Vagina (tissue), 2 donors: ENCODE results near the gene SLC2A1. TPM values are rescaled to one million over a fixed set of nuclear protein-coding genes. Genes with fewer than 3 reads are reported as not detected.
"Not testable (repeated sequence)": the region's sequence is repeated elsewhere in the genome, so short reads cannot be mapped to it uniquely, and the experiment has no call there.

Experiments used
- DNase-seq, 2 donors: peaks; one replicate each; pipeline ENCODE4 v3.0.0-alpha.2; 2017; ENCODE audit errors: extremely low spot score in 2 of 2
- H3K27ac ChIP-seq: fragments of 200-600 bp; sonication (generic); one replicate; pipeline ENCODE4 v1.5.1; 2019
- H3K27me3 ChIP-seq: fragments of 200-600 bp; sonication (generic); one replicate; pipeline ENCODE4 v1.5.1; 2019
- H3K36me3 ChIP-seq, 2 donors: fragments of 200-600 bp; sonication (generic); one replicate each; pipeline ENCODE4 v1.5.1; 2017 to 2019
- H3K4me1 ChIP-seq: fragments of 200-600 bp; sonication (generic); one replicate; pipeline ENCODE4 v1.5.1; 2019
- H3K4me3 ChIP-seq, 2 donors: fragments of 200-600 bp; sonication (generic); 1 replicate in 1 of 2; 2 replicates in 1 of 2; pipeline ENCODE4 v1.5.1; 2016 to 2019
- H3K9me3 ChIP-seq: fragments of 200-600 bp; sonication (generic); one replicate; pipeline ENCODE4 v1.5.1; 2019
- POLR2A ChIP-seq, 2 donors: fragments of 450-650 bp; IDR thresholded peaks; one replicate each; pipeline ENCODE4 v1.6.1; 2017; ENCODE audit warnings: antibody characterized with exemption in 2 of 2, mild to moderate bottlenecking in 2 of 2, moderate library complexity in 2 of 2
- POLR2AphosphoS5 ChIP-seq, 2 donors: sonication (generic); formaldehyde crosslinking; IDR thresholded peaks; one replicate each; pipeline ENCODE4 v1.9.0; 2017; ENCODE audit warnings: antibody characterized with exemption in 2 of 2, mild to moderate bottlenecking in 2 of 2, low read depth in 1 of 2; ENCODE audit not compliant: insufficient read depth in 1 of 2
- intact Hi-C: fragments of 100-400 bp; cut with DNase I; formaldehyde crosslinking; loops from one replicate; pipeline ENCODE4 v1.15.1; 2023
- total RNA-seq: library from RNA; depleted of rRNA; stranded (reverse); fragments of >200 nt; gene quantifications from one replicate; pipeline ENCODE4 v1.2.3, GENCODE V29; 2016
- TF ChIP-seq, protein P1 (sequence below), 3 experiments: fragments of 450-650 bp in 2 of 3; fragments of 200-600 bp in 1 of 3; sonication (generic) in 1 of 3; IDR thresholded peaks; one replicate each; pipeline ENCODE4 v1.5.1; 2017 to 2019; ENCODE audit warnings: antibody characterized with exemption in 3 of 3, mild to moderate bottlenecking in 2 of 3, moderate library complexity in 2 of 3

Gene SLC2A1
- total RNA-seq, 1 donor from 2014 or later, result 286 TPM

DNA sequence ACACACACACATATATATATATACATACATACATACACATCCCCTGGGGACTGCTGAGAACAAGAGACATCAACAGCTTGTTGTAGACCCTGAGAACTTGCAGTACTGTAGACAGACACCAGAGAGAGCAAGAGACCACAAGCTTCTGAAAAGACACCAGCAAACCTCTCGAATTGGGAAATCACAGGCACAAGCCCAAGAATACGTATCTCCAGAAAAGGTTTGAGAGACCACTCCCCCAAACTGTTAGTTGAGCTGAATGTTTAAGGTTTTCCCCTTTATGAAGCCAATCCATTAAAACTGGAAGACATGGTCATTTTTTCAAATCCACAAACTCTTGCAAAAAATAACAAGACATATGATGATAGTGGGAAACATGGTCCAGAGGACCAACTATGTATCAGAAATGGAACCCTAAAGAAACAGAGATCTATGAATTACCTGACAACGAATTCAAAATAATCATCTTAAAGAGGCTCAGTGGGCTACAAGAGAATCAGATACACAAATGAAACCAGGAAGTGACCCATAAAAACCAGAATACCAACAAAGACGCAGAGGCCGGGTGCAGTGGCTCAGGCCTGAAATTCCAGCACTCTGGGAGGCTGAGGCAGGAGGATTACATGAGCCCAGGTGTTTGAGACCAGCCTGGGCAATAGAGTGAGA lies 45.1 kb downstream of the SLC2A1 start:
- no peak overlapping the region for H3K27ac ChIP-seq
- TF ChIP-seq POLR2AphosphoS5 (IDR thresholded peaks at IDR 0.05; ENCODE audit: insufficient read depth in 1 of 2, low read depth in 1 of 2) (peak in 1 of 2 donors; percentile 15), POLR2A (IDR thresholded peaks at IDR 0.05) (no peak)
- TF ChIP-seq, protein P1, sequence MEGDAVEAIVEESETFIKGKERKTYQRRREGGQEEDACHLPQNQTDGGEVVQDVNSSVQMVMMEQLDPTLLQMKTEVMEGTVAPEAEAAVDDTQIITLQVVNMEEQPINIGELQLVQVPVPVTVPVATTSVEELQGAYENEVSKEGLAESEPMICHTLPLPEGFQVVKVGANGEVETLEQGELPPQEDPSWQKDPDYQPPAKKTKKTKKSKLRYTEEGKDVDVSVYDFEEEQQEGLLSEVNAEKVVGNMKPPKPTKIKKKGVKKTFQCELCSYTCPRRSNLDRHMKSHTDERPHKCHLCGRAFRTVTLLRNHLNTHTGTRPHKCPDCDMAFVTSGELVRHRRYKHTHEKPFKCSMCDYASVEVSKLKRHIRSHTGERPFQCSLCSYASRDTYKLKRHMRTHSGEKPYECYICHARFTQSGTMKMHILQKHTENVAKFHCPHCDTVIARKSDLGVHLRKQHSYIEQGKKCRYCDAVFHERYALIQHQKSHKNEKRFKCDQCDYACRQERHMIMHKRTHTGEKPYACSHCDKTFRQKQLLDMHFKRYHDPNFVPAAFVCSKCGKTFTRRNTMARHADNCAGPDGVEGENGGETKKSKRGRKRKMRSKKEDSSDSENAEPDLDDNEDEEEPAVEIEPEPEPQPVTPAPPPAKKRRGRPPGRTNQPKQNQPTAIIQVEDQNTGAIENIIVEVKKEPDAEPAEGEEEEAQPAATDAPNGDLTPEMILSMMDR (IDR thresholded peaks at IDR 0.05), result peak; percentile 68 to 95 (median 70)
- intact Hi-C loops, result loop anchor here (2.0 kb wide), 1 partner anchor 159 kb away; no protein-coding TSS in a partner anchor
- H3K4me3 ChIP-seq, result no peak overlapping the region
- H3K36me3 ChIP-seq, result no peaks in the 10 kb centered on the region
- H3K27me3 ChIP-seq, result no peaks in the 10 kb centered on the region
- H3K4me1 ChIP-seq, result no peaks in the 10 kb centered on the region
- H3K9me3 ChIP-seq, result no peaks in the 10 kb centered on the region
- no peak for DNase-seq

DNA sequence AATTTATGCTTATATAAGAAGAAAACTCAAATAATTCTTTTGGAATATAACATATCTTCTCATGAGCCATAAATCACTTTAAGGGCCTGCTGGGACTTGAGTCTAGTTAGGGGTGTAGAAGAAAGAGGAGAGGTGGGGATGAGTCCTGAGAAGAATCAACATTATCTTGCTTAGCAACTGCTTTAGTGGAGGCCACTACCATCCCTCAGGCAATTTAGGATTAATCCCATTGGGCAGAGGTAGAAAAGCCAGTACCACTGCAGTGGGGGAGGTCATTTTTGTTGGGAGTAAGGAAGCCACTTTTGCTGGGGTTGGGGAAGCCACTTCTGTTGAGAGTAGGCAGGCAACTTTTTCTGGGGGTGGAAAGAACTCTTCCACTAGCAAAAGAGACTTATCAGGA lies 47.7 kb downstream of the SLC2A1 start:
- no peak for DNase-seq
- H3K4me1 ChIP-seq, result no peaks in the 10 kb centered on the region
- H3K27ac ChIP-seq, result no peak overlapping the region
- intact Hi-C loops, result no loop called here
- H3K27me3 ChIP-seq, result no peaks in the 10 kb centered on the region
- no peak for TF ChIP-seq POLR2A (IDR thresholded peaks at IDR 0.05)
- TF ChIP-seq, protein P1 (IDR thresholded peaks at IDR 0.05), result no peak
- no peak for TF ChIP-seq POLR2AphosphoS5 (IDR thresholded peaks at IDR 0.05; ENCODE audit: insufficient read depth in 1 of 2, low read depth in 1 of 2)
- H3K4me3 ChIP-seq, result no peak overlapping the region
- H3K9me3 ChIP-seq, result no peaks in the 10 kb centered on the region
- H3K36me3 ChIP-seq, result no peaks in the 10 kb centered on the region

DNA sequence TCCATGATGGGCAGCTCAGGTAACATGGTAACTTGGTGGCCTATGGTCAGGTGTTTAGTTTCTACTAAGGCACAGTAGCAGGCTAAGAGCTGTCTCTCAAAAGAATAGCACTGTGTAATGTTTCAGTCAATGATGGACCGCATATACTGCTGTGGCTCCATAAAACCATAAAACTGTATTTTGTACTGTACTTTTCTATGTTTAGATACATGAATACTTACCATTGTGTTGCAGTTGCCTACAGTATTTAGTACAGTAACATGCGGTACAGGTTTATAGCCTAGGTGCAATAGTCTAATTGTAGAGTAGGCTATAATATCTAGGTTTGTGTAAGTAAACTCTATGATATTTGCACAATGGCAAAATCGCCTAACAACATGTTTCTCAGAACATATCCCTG lies 50.6 kb downstream of the SLC2A1 start:
- Histone ChIP-seq H3K9me3 (no peaks in the 10 kb centered on the region), H3K27ac (no peak overlapping the region), H3K4me3 (no peak overlapping the region), H3K4me1 (no peaks in the 10 kb centered on the region), H3K36me3 (no peaks in the 10 kb centered on the region), H3K27me3 (no peaks in the 10 kb centered on the region)
- intact Hi-C loops, result no loop called here
- TF ChIP-seq, protein P1 (IDR thresholded peaks at IDR 0.05), result no peak
- no peak for TF ChIP-seq POLR2AphosphoS5 (IDR thresholded peaks at IDR 0.05; ENCODE audit: insufficient read depth in 1 of 2, low read depth in 1 of 2)
- TF ChIP-seq POLR2A (IDR thresholded peaks at IDR 0.05), result no peak
- no peak for DNase-seq

DNA sequence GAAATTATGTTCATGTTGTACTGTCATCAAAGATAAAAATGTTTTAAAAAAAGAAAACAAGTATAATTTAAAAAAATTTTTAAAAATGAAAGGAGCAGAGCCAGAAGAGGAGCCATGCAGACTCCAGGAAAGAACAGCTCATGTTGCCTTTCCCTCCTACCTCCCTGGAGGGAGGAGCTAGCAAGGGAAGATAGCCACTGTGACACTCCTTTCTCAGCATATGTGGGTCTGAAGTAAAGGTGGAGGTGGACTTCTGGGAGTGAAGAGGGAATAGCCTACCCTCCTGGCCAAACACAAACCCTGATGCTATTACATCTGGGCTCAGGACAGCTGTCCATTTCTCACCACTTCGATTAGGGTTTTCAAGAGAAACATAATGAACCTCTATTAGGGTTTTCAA lies 54.2 kb downstream of the SLC2A1 start:
- no peak for DNase-seq
- no peaks in the 10 kb centered on the region for H3K9me3 ChIP-seq

DNA sequence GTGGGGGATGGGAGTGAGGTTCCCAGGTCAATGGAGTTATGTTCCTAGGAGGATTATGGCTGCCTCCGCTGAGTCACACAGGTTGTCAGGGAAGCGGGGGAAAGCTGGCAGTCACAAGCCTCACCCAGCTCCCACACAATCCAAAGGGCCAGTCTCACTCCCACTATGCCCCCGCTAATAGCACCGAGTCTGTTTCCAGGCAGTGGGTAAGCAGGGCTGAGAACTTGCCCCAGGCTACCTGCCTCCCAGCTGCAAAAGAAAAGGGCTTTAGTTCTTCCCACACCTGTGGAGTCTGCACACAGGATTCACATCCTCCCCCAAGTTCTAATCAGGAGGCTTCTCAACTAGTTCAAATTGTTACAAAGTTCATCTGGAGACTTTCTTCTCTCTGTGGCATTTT lies 58.7 kb downstream of the SLC2A1 start:
- DNase-seq, H3K36me3 ChIP-seq, intact Hi-C loops, H3K9me3 ChIP-seq, H3K4me3 ChIP-seq, H3K27me3 ChIP-seq, H3K4me1 ChIP-seq, H3K27ac ChIP-seq: not testable (repeated sequence)

More for the DNA sequence above, 54.2 kb downstream of the SLC2A1 start:
- H3K4me1 ChIP-seq, result no peaks in the 10 kb centered on the region
- H3K4me3 ChIP-seq, result no peak overlapping the region
- no peak overlapping the region for H3K27ac ChIP-seq
- no peaks in the 10 kb centered on the region for H3K27me3 ChIP-seq
- TF ChIP-seq, protein P1 (IDR thresholded peaks at IDR 0.05), result no peak
- no peak for TF ChIP-seq POLR2AphosphoS5 (IDR thresholded peaks at IDR 0.05; ENCODE audit: insufficient read depth in 1 of 2, low read depth in 1 of 2)
- no peak for TF ChIP-seq POLR2A (IDR thresholded peaks at IDR 0.05)
- intact Hi-C loops, result no loop called here
- H3K36me3 ChIP-seq, result no peaks in the 10 kb centered on the region
